ENCODE measurements around the gene ADK.
"Not testable (repeated sequence)": the region's sequence is repeated elsewhere in the genome, so short reads cannot be mapped to it uniquely, and the experiment has no call there.

Gene ADK

DNA sequence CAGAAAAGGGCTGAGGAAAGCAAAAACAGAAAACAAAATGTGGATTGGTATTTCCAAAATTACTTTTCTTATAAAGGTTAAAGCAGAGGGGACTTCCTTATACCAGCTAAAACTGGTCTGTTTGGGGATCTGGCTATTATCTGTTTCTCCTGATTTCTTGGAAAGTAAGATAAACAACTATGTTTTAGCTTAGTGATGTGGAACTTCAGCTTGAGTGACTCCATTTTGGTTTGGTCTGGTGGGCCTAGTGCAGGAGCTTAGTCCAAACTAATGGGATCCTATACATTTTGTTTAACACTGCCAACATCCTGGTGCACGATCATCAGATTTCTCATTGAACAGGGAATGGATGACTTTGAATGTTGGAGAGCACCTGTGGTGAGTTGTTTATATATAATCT lies 283.5 kb downstream of the ADK start:
- Histone ChIP-seq H3K36me3 (ENCODE audit: control insufficient read depth, insufficient read depth, low read length) (no peaks in the 10 kb centered on the region), H3K27ac (ENCODE audit: low read depth, low read length, severe bottlenecking) (no peak overlapping the region), H3K9me3 (ENCODE audit: control insufficient read depth, low read length) (no peaks in the 10 kb centered on the region), H3K4me3 (ENCODE audit: extremely low read depth, insufficient read depth, low read length, poor library complexity, severe bottlenecking) (no peak overlapping the region), H3K4me1 (ENCODE audit: control insufficient read depth, insufficient read depth, low read length, poor library complexity, severe bottlenecking) (peaks cover 28% of the 10 kb centered on the region)
- no CpG with 5 or more reads among the region's 1 CpG for WGBS, 2 experiments (ENCODE audit: insufficient coverage in 2 of 2)

DNA sequence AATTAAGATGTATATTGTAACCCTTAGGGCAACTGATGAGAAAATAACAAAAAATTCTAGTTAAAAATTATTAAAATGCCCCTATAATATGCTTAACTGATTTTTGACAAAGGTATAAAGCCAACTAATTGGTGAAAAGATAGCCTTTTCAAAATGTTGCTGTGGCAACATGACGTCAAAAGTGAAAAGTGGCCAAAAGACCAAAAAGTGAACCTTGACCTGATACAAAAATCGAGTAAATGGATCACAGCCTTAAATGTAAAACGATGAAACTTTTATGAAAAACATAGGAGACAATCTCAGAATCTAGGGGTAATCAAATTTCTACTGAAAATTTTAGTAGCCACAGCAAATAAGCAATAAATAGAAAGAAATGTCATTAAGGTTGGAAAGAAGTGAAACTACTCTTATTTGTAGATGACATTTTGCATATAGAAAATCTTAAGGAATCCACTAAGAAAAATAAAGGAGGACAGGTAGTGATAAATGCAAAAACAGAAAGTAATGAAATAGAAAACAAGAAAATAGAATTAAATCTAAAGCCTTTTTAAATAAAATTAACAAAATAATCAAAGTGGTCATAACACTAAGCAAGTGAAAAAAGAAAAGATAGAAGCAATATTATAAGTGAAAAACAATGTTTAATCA lies 285.6 kb downstream of the ADK start:
- H3K9me3 ChIP-seq (ENCODE audit: control insufficient read depth, low read length) = no peaks in the 10 kb centered on the region
- H3K27ac ChIP-seq (ENCODE audit: low read depth, low read length, severe bottlenecking) = no peak overlapping the region
- H3K4me3 ChIP-seq (ENCODE audit: extremely low read depth, insufficient read depth, low read length, poor library complexity, severe bottlenecking) = no peak overlapping the region
- peaks cover 7% of the 10 kb centered on the region for H3K36me3 ChIP-seq (ENCODE audit: control insufficient read depth, insufficient read depth, low read length)
- WGBS, 2 experiments (ENCODE audit: insufficient coverage in 2 of 2) = 96 to 100% methylated on average over 2 to 3 of the region's 3 CpGs
- H3K4me1 ChIP-seq (ENCODE audit: control insufficient read depth, insufficient read depth, low read length, poor library complexity, severe bottlenecking) = peaks cover 28% of the 10 kb centered on the region

DNA sequence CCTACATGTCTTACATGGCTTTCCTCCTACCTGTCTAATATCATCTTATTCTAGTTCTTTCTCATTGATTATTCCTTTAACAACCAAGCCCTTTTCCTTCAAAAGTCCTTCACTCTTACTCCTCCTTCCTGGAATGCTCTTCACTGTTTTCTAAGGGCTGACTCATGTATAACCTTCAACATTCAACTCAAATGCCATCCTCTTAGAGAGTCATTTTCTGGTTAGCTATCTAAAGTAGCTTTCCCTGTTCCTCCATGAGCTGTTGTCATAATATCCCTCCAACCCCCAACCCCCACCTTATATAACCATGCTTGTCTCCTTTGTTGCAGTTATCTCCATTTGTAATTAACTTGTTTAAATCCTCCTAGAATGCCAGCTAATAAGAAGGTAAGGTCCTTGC lies 286.8 kb downstream of the ADK start:
- Histone ChIP-seq H3K27ac (ENCODE audit: low read depth, low read length, severe bottlenecking) (peak overlapping the region; percentile 71), H3K4me1 (ENCODE audit: control insufficient read depth, insufficient read depth, low read length, poor library complexity, severe bottlenecking) (peaks cover 25% of the 10 kb centered on the region), H3K36me3 (ENCODE audit: control insufficient read depth, insufficient read depth, low read length) (peaks cover 7% of the 10 kb centered on the region), H3K4me3 (ENCODE audit: extremely low read depth, insufficient read depth, low read length, poor library complexity, severe bottlenecking) (no peak overlapping the region), H3K9me3 (ENCODE audit: control insufficient read depth, low read length) (no peaks in the 10 kb centered on the region)

- WGBS, 2 experiments (ENCODE audit: insufficient coverage in 2 of 2) = 67 to 83% methylated on average over 1 of the region's 1 CpG
- Histone ChIP-seq H3K27ac (ENCODE audit: low read depth, low read length, severe bottlenecking) (peak overlapping the region; percentile 54), H3K4me3 (ENCODE audit: extremely low read depth, insufficient read depth, low read length, poor library complexity, severe bottlenecking) (no peak overlapping the region), H3K9me3 (ENCODE audit: control insufficient read depth, low read length) (no peaks in the 10 kb centered on the region), H3K4me1 (ENCODE audit: control insufficient read depth, insufficient read depth, low read length, poor library complexity, severe bottlenecking) (peaks cover 18% of the 10 kb centered on the region), H3K36me3 (ENCODE audit: control insufficient read depth, insufficient read depth, low read length) (peaks cover 7% of the 10 kb centered on the region)
Observed at GRCh38 chr10:74439213-74439612, 288.2 kb downstream of the ADK start.

GRCh38 chr10:74445493-74445892 lies 294.5 kb downstream of the ADK start:
- H3K36me3 ChIP-seq (ENCODE audit: control insufficient read depth, insufficient read depth, low read length) = peaks cover 7% of the 10 kb centered on the region
- no peak overlapping the region for H3K4me3 ChIP-seq (ENCODE audit: extremely low read depth, insufficient read depth, low read length, poor library complexity, severe bottlenecking)
- no peaks in the 10 kb centered on the region for H3K9me3 ChIP-seq (ENCODE audit: control insufficient read depth, low read length)
- H3K27ac ChIP-seq (ENCODE audit: low read depth, low read length, severe bottlenecking) = no peak overlapping the region
- H3K4me1 ChIP-seq (ENCODE audit: control insufficient read depth, insufficient read depth, low read length, poor library complexity, severe bottlenecking) = no peaks in the 10 kb centered on the region

GRCh38 chr10:74450602-74451001 lies 299.6 kb downstream of the ADK start:
- no peaks in the 10 kb centered on the region for H3K9me3 ChIP-seq (ENCODE audit: control insufficient read depth, low read length)

GRCh38 chr10:74451127-74451829 lies 300.3 kb downstream of the ADK start:
- H3K27ac ChIP-seq (ENCODE audit: low read depth, low read length, severe bottlenecking) = no peak overlapping the region
- H3K9me3 ChIP-seq (ENCODE audit: control insufficient read depth, low read length) = no peaks in the 10 kb centered on the region
- whole genome bisulfite sequencing, 2 experiments (ENCODE audit: insufficient coverage in 2 of 2) = 86% methylated on average over 1 of the region's 1 CpG; no CpG with 5 or more reads in 1 of the 2 experiments
- peaks cover 7% of the 10 kb centered on the region for H3K36me3 ChIP-seq (ENCODE audit: control insufficient read depth, insufficient read depth, low read length)
- H3K4me3 ChIP-seq (ENCODE audit: extremely low read depth, insufficient read depth, low read length, poor library complexity, severe bottlenecking) = no peak overlapping the region
- no peaks in the 10 kb centered on the region for H3K4me1 ChIP-seq (ENCODE audit: control insufficient read depth, insufficient read depth, low read length, poor library complexity, severe bottlenecking)

More at GRCh38 chr10:74450602-74451001, 299.6 kb downstream of the ADK start:
- H3K4me3 ChIP-seq (ENCODE audit: extremely low read depth, insufficient read depth, low read length, poor library complexity, severe bottlenecking) = no peak overlapping the region
- H3K36me3 ChIP-seq (ENCODE audit: control insufficient read depth, insufficient read depth, low read length) = peaks cover 7% of the 10 kb centered on the region
- no peaks in the 10 kb centered on the region for H3K4me1 ChIP-seq (ENCODE audit: control insufficient read depth, insufficient read depth, low read length, poor library complexity, severe bottlenecking)
- no peak overlapping the region for H3K27ac ChIP-seq (ENCODE audit: low read depth, low read length, severe bottlenecking)

GRCh38 chr10:74453169-74453568 lies 302.1 kb downstream of the ADK start:
- H3K27ac ChIP-seq (ENCODE audit: low read depth, low read length, severe bottlenecking) = no peak overlapping the region
- H3K36me3 ChIP-seq (ENCODE audit: control insufficient read depth, insufficient read depth, low read length) = peaks cover 7% of the 10 kb centered on the region
- WGBS, 2 experiments (ENCODE audit: insufficient coverage in 2 of 2) = no CpG with 5 or more reads among the region's 1 CpG
- H3K9me3 ChIP-seq (ENCODE audit: control insufficient read depth, low read length) = no peaks in the 10 kb centered on the region
- H3K4me3 ChIP-seq (ENCODE audit: extremely low read depth, insufficient read depth, low read length, poor library complexity, severe bottlenecking) = no peak overlapping the region
- H3K4me1 ChIP-seq (ENCODE audit: control insufficient read depth, insufficient read depth, low read length, poor library complexity, severe bottlenecking) = no peaks in the 10 kb centered on the region

DNA sequence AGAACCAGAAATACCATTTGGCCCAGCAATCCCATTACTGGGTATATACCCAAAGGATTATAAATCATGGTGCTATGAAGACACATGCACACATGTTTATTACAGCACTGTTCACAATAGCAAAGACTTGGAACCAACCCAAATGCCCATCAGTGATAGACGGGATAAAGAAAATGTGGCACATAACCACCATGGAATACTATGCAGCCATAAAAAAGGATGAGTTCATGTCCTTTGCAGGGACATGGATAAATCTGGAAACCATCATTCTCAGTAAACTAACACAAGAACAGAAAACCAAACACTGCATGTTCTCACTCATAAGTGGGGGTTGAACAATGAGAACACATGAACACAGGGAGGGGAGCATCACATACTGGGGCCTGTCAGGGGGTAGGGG lies 306.5 kb downstream of the ADK start:
- H3K9me3 ChIP-seq (ENCODE audit: control insufficient read depth, low read length); H3K36me3 ChIP-seq (ENCODE audit: control insufficient read depth, insufficient read depth, low read length); H3K27ac ChIP-seq (ENCODE audit: low read depth, low read length, severe bottlenecking); H3K4me1 ChIP-seq (ENCODE audit: control insufficient read depth, insufficient read depth, low read length, poor library complexity, severe bottlenecking); H3K4me3 ChIP-seq (ENCODE audit: extremely low read depth, insufficient read depth, low read length, poor library complexity, severe bottlenecking): not testable (repeated sequence)
- 67% methylated on average over 1 of the region's 1 CpG; no CpG with 5 or more reads in 1 of the 2 experiments for WGBS, 2 experiments (ENCODE audit: insufficient coverage in 2 of 2)

- Histone ChIP-seq H3K27ac (ENCODE audit: low read depth, low read length, severe bottlenecking) (peak overlapping the region; percentile 68), H3K4me3 (ENCODE audit: extremely low read depth, insufficient read depth, low read length, poor library complexity, severe bottlenecking) (no peak overlapping the region), H3K9me3 (ENCODE audit: control insufficient read depth, low read length) (no peaks in the 10 kb centered on the region), H3K4me1 (ENCODE audit: control insufficient read depth, insufficient read depth, low read length, poor library complexity, severe bottlenecking) (no peaks in the 10 kb centered on the region), H3K36me3 (ENCODE audit: control insufficient read depth, insufficient read depth, low read length) (no peaks in the 10 kb centered on the region)
- WGBS, 2 experiments (ENCODE audit: insufficient coverage in 2 of 2) = 71 to 86% methylated on average over 1 of the region's 1 CpG
Observed at GRCh38 chr10:74460812-74461211, 309.8 kb downstream of the ADK start.

- Histone ChIP-seq H3K4me3 (ENCODE audit: extremely low read depth, insufficient read depth, low read length, poor library complexity, severe bottlenecking) (no peak overlapping the region), H3K27ac (ENCODE audit: low read depth, low read length, severe bottlenecking) (no peak overlapping the region), H3K9me3 (ENCODE audit: control insufficient read depth, low read length) (no peaks in the 10 kb centered on the region), H3K4me1 (ENCODE audit: control insufficient read depth, insufficient read depth, low read length, poor library complexity, severe bottlenecking) (no peaks in the 10 kb centered on the region), H3K36me3 (ENCODE audit: control insufficient read depth, insufficient read depth, low read length) (no peaks in the 10 kb centered on the region)
- 91 to 93% methylated on average over 4 of the region's 7 CpGs for WGBS, 2 experiments (ENCODE audit: insufficient coverage in 2 of 2)
Observed at GRCh38 chr10:74474022-74474713, 323.1 kb downstream of the ADK start.

All from mesodermal cell (in vitro differentiated cells).